Hepatocyte (in vitro differentiated cells): Measurements from ENCODE around the gene ITPRIPL1.

Experiments used
- CTCF ChIP-seq: fragments of 200-600 bp; sonication (generic); IDR thresholded peaks from 2 replicates; pipeline ENCODE4 v1.5.1; 2016; ENCODE audit warnings: antibody characterized with exemption, mild to moderate bottlenecking; ENCODE audit not compliant: poor library complexity
- EZH2 ChIP-seq: fragments of 200-600 bp; sonication (generic); IDR thresholded peaks from 2 replicates; pipeline ENCODE4 v1.6.1; 2016; ENCODE audit warnings: antibody characterized with exemption, mild to moderate bottlenecking, borderline replicate concordance
- EZH2phosphoT487 ChIP-seq: fragments of 200-600 bp; sonication (generic); IDR thresholded peaks from one replicate; pipeline ENCODE4 v1.6.1; 2018; ENCODE audit warnings: antibody characterized with exemption, mild to moderate bottlenecking, low read depth, moderate library complexity; ENCODE audit not compliant: unreplicated experiment, severe bottlenecking

- TF ChIP-seq CTCF: no peak
- TF ChIP-seq EZH2: peak; percentile 81
- TF ChIP-seq EZH2phosphoT487: no peak
Observed at GRCh38 chr2:96320728-96321622, 4.1 kb upstream of the ITPRIPL1 start.
